Mesothelial cell of epicardium (in vitro differentiated cells): ENCODE measurements around the gene WDR76. TPM values are rescaled to one million over a fixed set of nuclear protein-coding genes. Genes with fewer than 3 reads are reported as not detected.
"Not testable (repeated sequence)": the region's sequence is repeated elsewhere in the genome, so short reads cannot be mapped to it uniquely, and the experiment has no call there.

Source experiments
- DNase-seq, 2 experiments: peaks; one replicate each; pipeline ENCODE4 v3.0.0; 2021; ENCODE audit warnings: low spot score in 2 of 2; ENCODE audit not compliant: unreplicated experiment in 2 of 2
- H3K27ac Mint-ChIP-seq: 2 replicates; pipeline ENCODE4 v1.8.0; 2021; ENCODE audit warnings: mixed read lengths
- H3K27me3 Mint-ChIP-seq: 2 replicates; pipeline ENCODE4 v1.8.0; 2021; ENCODE audit warnings: low read depth, mixed read lengths
- H3K36me3 Mint-ChIP-seq: 2 replicates; pipeline ENCODE4 v1.8.0; 2021; ENCODE audit warnings: mixed read lengths
- H3K4me1 Mint-ChIP-seq: 2 replicates; pipeline ENCODE4 v1.8.0; 2021; ENCODE audit warnings: mixed read lengths
- H3K4me3 Mint-ChIP-seq: 2 replicates; pipeline ENCODE4 v1.8.0; 2021; ENCODE audit warnings: mild to moderate bottlenecking, moderate library complexity, mixed read lengths
- H3K9me3 Mint-ChIP-seq: 2 replicates; pipeline ENCODE4 v1.8.0; 2021; ENCODE audit warnings: mixed read lengths
- CTCF ChIP-seq: fragments of 200-600 bp; sonication (generic); IDR thresholded peaks from one replicate; pipeline ENCODE4 v1.5.0; 2021; ENCODE audit warnings: antibody characterized with exemption; ENCODE audit not compliant: unreplicated experiment
- total RNA-seq: library from RNA; stranded (reverse); gene quantifications from 3 replicates; pipeline ENCODE4 v1.2.1, GENCODE V29; 2021

WDR76 gene
- total RNA-seq, 1 donor from 2014 or later, result 8.0 TPM

- no peak for TF ChIP-seq CTCF
- H3K9me3 Mint-ChIP-seq, result no peaks in the 10 kb centered on the region
- H3K27ac Mint-ChIP-seq, result peak overlapping the region; percentile 32
- no peaks in the 10 kb centered on the region for H3K27me3 Mint-ChIP-seq
- no peak overlapping the region for H3K4me3 Mint-ChIP-seq
- peaks cover 30% of the 10 kb centered on the region for H3K36me3 Mint-ChIP-seq
- peaks cover 42% of the 10 kb centered on the region for H3K4me1 Mint-ChIP-seq
- no peak for DNase-seq
These were observed 30.2 kb upstream of the WDR76 start for GRCh38 chr15:43796566-43796965.

- peak overlapping the region; percentile 30 for H3K4me3 Mint-ChIP-seq
- peaks cover 29% of the 10 kb centered on the region for H3K4me1 Mint-ChIP-seq
- no peaks in the 10 kb centered on the region for H3K27me3 Mint-ChIP-seq
- peak overlapping the region; percentile 99 for H3K27ac Mint-ChIP-seq
- no peak for TF ChIP-seq CTCF
- peaks cover 29% of the 10 kb centered on the region for H3K36me3 Mint-ChIP-seq
- DNase-seq, result no peak
- H3K9me3 Mint-ChIP-seq, result no peaks in the 10 kb centered on the region
These were observed 27.4 kb upstream of the WDR76 start for GRCh38 chr15:43799209-43799944.

GRCh38 chr15:43799945-43800285 is 26.9 kb upstream of the WDR76 start, which contains the start of gene SERINC4:
Gene SERINC4, minus strand, starts transcription at chr15:43800220. Its CDS starts 234 bp downstream, at chr15:43799986.
- peak within 1 kb of the TSS; percentile 99 for H3K27ac Mint-ChIP-seq
- no peak for TF ChIP-seq CTCF
- peak within 1 kb of the TSS; percentile 99 for H3K4me3 Mint-ChIP-seq
- DNase-seq, result no peak
- H3K4me1 Mint-ChIP-seq, result peaks cover 24% of the 10 kb centered on the region
- H3K9me3 Mint-ChIP-seq, result no peaks in the 10 kb centered on the region
- peaks cover 27% of the 10 kb centered on the region for H3K36me3 Mint-ChIP-seq
- no peaks in the 10 kb centered on the region for H3K27me3 Mint-ChIP-seq

- no peak for TF ChIP-seq CTCF
These were observed 26.3 kb upstream of the WDR76 start, which contains the start of gene HYPK for GRCh38 chr15:43800286-43801141. Gene HYPK, plus strand, starts transcription at chr15:43800599. Its CDS starts 24 bp downstream, at chr15:43800623.

GRCh38 chr15:43802676-43803075 is 24.1 kb upstream of the WDR76 start:
- not testable (repeated sequence) for H3K27ac Mint-ChIP-seq, DNase-seq, H3K4me3 Mint-ChIP-seq, H3K27me3 Mint-ChIP-seq, H3K9me3 Mint-ChIP-seq
- Mint-ChIP-seq H3K36me3 (peaks cover 33% of the 10 kb centered on the region), H3K4me1 (peaks cover 24% of the 10 kb centered on the region)

More at GRCh38 chr15:43800286-43801141, 26.3 kb upstream of the WDR76 start, which contains the start of gene HYPK:
- Mint-ChIP-seq H3K27ac (peak within 1 kb of the TSS; percentile 99), H3K27me3 (no peaks in the 10 kb centered on the region), H3K4me3 (peak within 1 kb of the TSS; percentile 99), H3K4me1 (peaks cover 24% of the 10 kb centered on the region), H3K36me3 (peaks cover 24% of the 10 kb centered on the region), H3K9me3 (no peaks in the 10 kb centered on the region)
- peak; percentile 73 to 87 for DNase-seq
